GM21447 (cell line): ENCODE results near the gene CCDC57.

Experiments
- ATAC-seq: cut with Tn5 transposase; IDR thresholded peaks from one replicate; pipeline ENCODE4 v1.9.1; 2021; ENCODE audit not compliant: unreplicated experiment

Gene CCDC57

GRCh38 chr17:82053130-82053529 lies 159.5 kb downstream of the CCDC57 start:
- no peak for ATAC-seq

- no peak for ATAC-seq
Observed at GRCh38 chr17:82052638-82053059, 160.0 kb downstream of the CCDC57 start.

- peak; percentile 55 for ATAC-seq
Observed at GRCh38 chr17:82051776-82052637, 160.6 kb downstream of the CCDC57 start, which contains the start of the genes GPS1 and RFNG. GPS1 (plus strand) TSS chr17:82051898; CDS start chr17:82051932, 34 bp downstream. RFNG (minus strand) TSS chr17:82051811; CDS start chr17:82051766, 45 bp downstream.
